ENCODE data around the gene MAB21L1.

Gene MAB21L1

DNA sequence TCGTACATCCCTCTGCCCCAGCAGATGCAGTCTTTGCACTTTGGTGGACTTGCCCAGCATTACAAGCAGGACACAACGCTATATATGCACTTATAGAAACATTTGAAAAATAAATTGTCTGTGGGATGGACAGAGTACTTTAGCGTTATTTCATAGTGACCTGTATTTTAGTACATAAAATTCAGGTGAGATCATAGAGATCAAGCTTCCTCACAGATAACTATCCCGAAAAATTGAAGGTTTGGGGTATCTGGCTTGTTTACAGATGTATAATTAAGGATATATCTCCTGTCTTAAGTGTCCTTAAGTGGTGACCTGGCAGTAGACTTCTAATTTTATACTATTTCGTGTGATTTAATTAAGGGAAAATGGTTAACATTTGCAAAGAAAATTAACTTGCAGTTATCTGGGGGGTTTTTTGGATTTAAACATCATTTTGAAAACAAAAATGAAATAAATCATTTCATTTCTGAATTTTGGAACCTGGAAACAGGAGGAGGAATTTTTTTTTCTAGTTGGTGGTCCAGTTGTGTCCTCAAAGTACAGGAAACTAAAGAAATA, 977 bp upstream of the MAB21L1 start:
- no peaks in the 10 kb centered on the region for H3K9me3 ChIP-seq (ENCODE audit: low read length)
- H3K79me2 ChIP-seq (ENCODE audit: insufficient read depth, low read length): peaks cover 13% of the 10 kb centered on the region
- H3K9me2 ChIP-seq (ENCODE audit: low read depth, low read length): no peaks in the 10 kb centered on the region
- H3K4me3 ChIP-seq (ENCODE audit: low read depth, low read length, poor library complexity, severe bottlenecking): peak overlapping the region; percentile 88
- H3K9ac ChIP-seq (ENCODE audit: low read length): peak overlapping the region; percentile 91
- no peaks in the 10 kb centered on the region for H3F3A ChIP-seq (ENCODE audit: insufficient read depth, low read length)
- no peaks in the 10 kb centered on the region for H3K27me3 ChIP-seq (ENCODE audit: insufficient read depth, low read length)
- peak overlapping the region; percentile 91 for H3K27ac ChIP-seq (ENCODE audit: low read depth, low read length, poor library complexity, severe bottlenecking)
- H3K4me1 ChIP-seq (ENCODE audit: insufficient read depth, low read length, severe bottlenecking): peaks cover 45% of the 10 kb centered on the region
- H3K36me3 ChIP-seq (ENCODE audit: insufficient read depth, low read length): no peaks in the 10 kb centered on the region
- H2AFZ ChIP-seq (ENCODE audit: low read length): no peak overlapping the region
- no peaks in the 10 kb centered on the region for H4K20me1 ChIP-seq (ENCODE audit: insufficient read depth, low read length)
- TF ChIP-seq CTCF (IDR thresholded peaks at IDR 0.05; ENCODE audit: low read length) (no peak), EZH2 (IDR thresholded peaks at IDR 0.05; ENCODE audit: borderline replicate concordance, low read length) (no peak)
- peak overlapping the region; percentile 96 for H3K4me2 ChIP-seq (ENCODE audit: low read length)

DNA sequence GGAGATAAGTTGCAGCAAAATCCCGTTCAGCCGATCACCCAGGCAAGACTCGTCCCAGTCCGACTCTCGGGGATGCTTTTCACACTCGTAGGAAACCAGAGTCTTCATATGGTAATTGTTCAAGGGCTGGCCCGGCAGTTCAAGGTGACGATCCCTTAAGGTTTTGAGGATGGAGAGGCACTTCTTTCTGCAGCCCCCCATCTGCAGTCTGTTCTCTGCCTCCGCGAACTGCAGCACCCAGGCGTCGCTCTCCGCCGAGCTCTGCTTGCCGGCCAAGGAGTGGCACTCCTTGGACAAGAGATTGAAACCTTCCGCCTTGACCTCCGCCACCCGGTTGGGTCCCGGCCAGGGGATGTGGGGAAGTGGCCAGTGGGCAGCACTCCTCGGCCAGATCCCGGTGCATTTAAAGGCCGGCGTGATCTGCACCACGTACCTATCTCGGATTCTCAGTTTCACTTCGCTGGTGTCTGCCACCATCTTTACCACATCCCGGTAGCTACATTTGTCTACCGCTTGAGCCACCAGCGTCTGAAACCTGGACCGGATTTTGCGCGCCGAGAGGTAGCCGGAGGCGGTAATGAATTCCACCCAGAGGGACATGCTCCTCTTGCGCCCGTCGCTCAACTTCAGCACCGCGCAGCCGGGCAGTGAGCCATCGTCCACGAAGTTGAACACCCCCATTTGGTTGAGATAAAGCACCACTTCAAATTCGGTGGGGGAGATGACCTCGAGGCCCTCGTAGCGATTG, 1.1 kb downstream of the MAB21L1 start:
- Histone ChIP-seq H3K27ac (ENCODE audit: low read depth, low read length, poor library complexity, severe bottlenecking) (peak overlapping the region; percentile 91), H2AFZ (ENCODE audit: low read length) (no peak overlapping the region), H4K20me1 (ENCODE audit: insufficient read depth, low read length) (no peaks in the 10 kb centered on the region), H3F3A (ENCODE audit: insufficient read depth, low read length) (no peaks in the 10 kb centered on the region), H3K9me2 (ENCODE audit: low read depth, low read length) (no peaks in the 10 kb centered on the region), H3K9me3 (ENCODE audit: low read length) (no peaks in the 10 kb centered on the region), H3K9ac (ENCODE audit: low read length) (peak overlapping the region; percentile 91), H3K4me2 (ENCODE audit: low read length) (peak overlapping the region; percentile 96), H3K79me2 (ENCODE audit: insufficient read depth, low read length) (peaks cover 13% of the 10 kb centered on the region), H3K27me3 (ENCODE audit: insufficient read depth, low read length) (no peaks in the 10 kb centered on the region), H3K36me3 (ENCODE audit: insufficient read depth, low read length) (no peaks in the 10 kb centered on the region), H3K4me3 (ENCODE audit: low read depth, low read length, poor library complexity, severe bottlenecking) (peak overlapping the region; percentile 88), H3K4me1 (ENCODE audit: insufficient read depth, low read length, severe bottlenecking) (peaks cover 36% of the 10 kb centered on the region)
- no peak for TF ChIP-seq EZH2 (IDR thresholded peaks at IDR 0.05; ENCODE audit: borderline replicate concordance, low read length)
- TF ChIP-seq CTCF (IDR thresholded peaks at IDR 0.05; ENCODE audit: low read length): no peak

DNA sequence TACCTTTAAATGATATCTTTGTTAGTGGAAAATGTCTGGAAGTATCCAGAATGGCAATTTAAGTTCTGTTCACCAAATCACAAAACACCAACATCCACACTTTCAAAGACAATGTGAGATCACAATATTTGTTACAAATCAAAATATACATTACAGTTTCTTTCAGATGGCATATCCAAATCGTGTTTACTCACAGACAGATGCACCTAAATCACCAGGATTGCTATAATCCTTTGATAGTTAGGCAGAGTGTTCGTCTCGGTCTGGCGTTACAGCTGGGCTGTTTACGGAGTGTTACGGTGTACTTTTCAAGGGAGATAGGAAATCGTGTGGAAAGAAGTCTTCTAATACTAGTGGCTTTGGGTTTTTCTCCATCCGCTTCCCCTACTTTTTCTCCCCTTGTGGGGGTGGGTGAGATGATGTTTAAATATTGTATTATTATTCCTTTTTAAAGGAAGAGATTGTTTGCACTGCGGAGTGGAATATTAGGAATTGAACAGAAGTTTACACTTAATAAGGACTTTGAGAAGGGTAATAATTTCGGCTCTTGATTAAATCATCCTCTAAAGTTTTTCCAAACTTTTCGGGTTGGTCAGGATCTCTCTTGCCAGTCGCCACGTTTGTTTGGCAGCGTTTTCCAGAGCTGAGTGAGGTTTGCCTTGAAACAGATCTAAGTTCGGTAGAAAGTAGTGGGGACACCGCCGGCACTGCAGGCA, 1.8 kb downstream of the MAB21L1 start:
- Histone ChIP-seq H3K9me3 (ENCODE audit: low read length) (no peaks in the 10 kb centered on the region), H3K9ac (ENCODE audit: low read length) (peak overlapping the region; percentile 91), H3K4me3 (ENCODE audit: low read depth, low read length, poor library complexity, severe bottlenecking) (peak overlapping the region; percentile 88), H3K27ac (ENCODE audit: low read depth, low read length, poor library complexity, severe bottlenecking) (peak overlapping the region; percentile 91), H3K36me3 (ENCODE audit: insufficient read depth, low read length) (no peaks in the 10 kb centered on the region), H3K4me1 (ENCODE audit: insufficient read depth, low read length, severe bottlenecking) (peaks cover 29% of the 10 kb centered on the region), H4K20me1 (ENCODE audit: insufficient read depth, low read length) (no peaks in the 10 kb centered on the region), H3F3A (ENCODE audit: insufficient read depth, low read length) (no peaks in the 10 kb centered on the region), H3K4me2 (ENCODE audit: low read length) (peak overlapping the region; percentile 96), H3K79me2 (ENCODE audit: insufficient read depth, low read length) (peaks cover 13% of the 10 kb centered on the region), H3K27me3 (ENCODE audit: insufficient read depth, low read length) (no peaks in the 10 kb centered on the region), H2AFZ (ENCODE audit: low read length) (no peak overlapping the region), H3K9me2 (ENCODE audit: low read depth, low read length) (no peaks in the 10 kb centered on the region)
- TF ChIP-seq EZH2 (IDR thresholded peaks at IDR 0.05; ENCODE audit: borderline replicate concordance, low read length) (no peak), CTCF (IDR thresholded peaks at IDR 0.05; ENCODE audit: low read length) (no peak)

Data from OCI-LY1 (cell line).